Neuronal stem cell (in vitro differentiated cells): ENCODE data around the gene HDAC7.

Experiments
- DNase-seq: peaks from one replicate; pipeline ENCODE4 v3.0.0-alpha.2; 2013; ENCODE audit warnings: low spot score
- H2AFZ ChIP-seq: one replicate; pipeline ENCODE4 v1.6.1; 2013; ENCODE audit warnings: mild to moderate bottlenecking, low read length, inconsistent platforms
- H2AK5ac ChIP-seq: 2 replicates; pipeline ENCODE4 v1.6.1; 2013; ENCODE audit warnings: low read depth, mild to moderate bottlenecking, inconsistent platforms, low read length, moderate library complexity, mixed read lengths
- H2BK120ac ChIP-seq: 2 replicates; pipeline ENCODE4 v1.6.1; 2013; ENCODE audit warnings: low read depth, mild to moderate bottlenecking, inconsistent platforms, low read length, moderate library complexity, mixed read lengths
- H2BK12ac ChIP-seq: one replicate; pipeline ENCODE4 v1.6.1; 2013; ENCODE audit warnings: low read length, inconsistent platforms
- H2BK15ac ChIP-seq: 2 replicates; pipeline ENCODE4 v1.6.1; 2013; ENCODE audit warnings: mild to moderate bottlenecking, low read length, inconsistent platforms, mixed read lengths
- H2BK5ac ChIP-seq: one replicate; pipeline ENCODE4 v1.6.1; 2013; ENCODE audit warnings: inconsistent platforms, mild to moderate bottlenecking, low read length, moderate library complexity
- H3K14ac ChIP-seq: one replicate; pipeline ENCODE4 v1.6.1; 2013; ENCODE audit warnings: low read length, inconsistent platforms
- H3K18ac ChIP-seq: 2 replicates; pipeline ENCODE4 v1.6.1; 2013; ENCODE audit warnings: low read length, inconsistent platforms
- H3K23ac ChIP-seq: 2 replicates; pipeline ENCODE4 v1.6.1; 2013; ENCODE audit warnings: low read depth, mild to moderate bottlenecking, mixed read lengths, low read length, inconsistent platforms; ENCODE audit not compliant: poor library complexity
- H3K27ac ChIP-seq: replicated peaks from 3 replicates; pipeline ENCODE4 v1.5.1; 2013; ENCODE audit warnings: low read length, inconsistent platforms
- H3K27me3 ChIP-seq, 3 experiments: 2 replicates each; pipeline ENCODE4 v1.6.1; 2013; ENCODE audit warnings: low read length in 3 of 3, mild to moderate bottlenecking in 2 of 3, inconsistent platforms in 1 of 3, low read depth in 1 of 3, mixed read lengths in 1 of 3, moderate library complexity in 1 of 3; ENCODE audit not compliant: control insufficient read depth in 3 of 3, insufficient read depth in 3 of 3
- H3K36me3 ChIP-seq, 2 donors: replicated peaks in 1 of 2; 2 replicates each; pipeline ENCODE4 v1.6.1; 2013; ENCODE audit warnings: low read length in 2 of 2; ENCODE audit not compliant: control insufficient read depth in 2 of 2, insufficient read depth in 2 of 2
- H3K4ac ChIP-seq: 2 replicates; pipeline ENCODE4 v1.6.1; 2013; ENCODE audit warnings: inconsistent platforms, mild to moderate bottlenecking, low read length, moderate library complexity
- H3K4me1 ChIP-seq, 2 donors: 1 replicate in 1 of 2; 2 replicates in 1 of 2; pipeline ENCODE4 v1.6.1; 2013; ENCODE audit warnings: low read length in 2 of 2, low read depth in 1 of 2; ENCODE audit not compliant: control insufficient read depth in 2 of 2, insufficient read depth in 1 of 2
- H3K4me2 ChIP-seq: one replicate; pipeline ENCODE4 v1.6.1; 2013; ENCODE audit warnings: mild to moderate bottlenecking, low read length, inconsistent platforms; ENCODE audit not compliant: insufficient read depth, poor library complexity, severe bottlenecking
- H3K4me3 ChIP-seq, 2 donors: 2 replicates each; pipeline ENCODE4 v1.5.1; 2013; ENCODE audit warnings: low read length in 2 of 2, mild to moderate bottlenecking in 2 of 2, inconsistent platforms in 1 of 2, moderate library complexity in 1 of 2
- H3K79me1 ChIP-seq: one replicate; pipeline ENCODE4 v1.6.1; 2013; ENCODE audit warnings: low read depth, mild to moderate bottlenecking, inconsistent platforms, low read length, moderate library complexity
- H3K9ac ChIP-seq: one replicate; pipeline ENCODE4 v1.6.1; 2013; ENCODE audit warnings: mild to moderate bottlenecking, low read depth, low read length, inconsistent platforms; ENCODE audit not compliant: poor library complexity
- H3K9me3 ChIP-seq, 2 donors: replicated peaks in 1 of 2; 2 replicates each; pipeline versions ENCODE3 to v1.6.1; 2013; ENCODE audit warnings: low read length in 2 of 2, mild to moderate bottlenecking in 2 of 2, inconsistent platforms in 1 of 2, low read depth in 1 of 2, mixed read lengths in 1 of 2, moderate library complexity in 1 of 2; ENCODE audit not compliant: control insufficient read depth in 2 of 2, insufficient read depth in 1 of 2
- H4K8ac ChIP-seq: one replicate; pipeline ENCODE4 v1.6.1; 2013; ENCODE audit warnings: low read depth, mild to moderate bottlenecking, inconsistent platforms, low read length, moderate library complexity
- H4K91ac ChIP-seq: one replicate; pipeline ENCODE4 v1.6.1; 2013; ENCODE audit warnings: low read length, low read depth, mild to moderate bottlenecking, inconsistent platforms; ENCODE audit not compliant: poor library complexity
- WGBS, 2 donors: extraction: QIAGEN DNeasy Blood & Tissue Kit; methylation state at CpG; one replicate each; pipeline ENCODE4 v1.1.7; 2013; ENCODE audit warnings: missing lambda C conversion rate in 2 of 2, mixed read lengths in 1 of 2; ENCODE audit not compliant: insufficient read length in 2 of 2, insufficient replicate concordance in 1 of 2; ENCODE audit errors: extremely low coverage in 2 of 2; 5-methylcytosine and 5-hydroxymethylcytosine counted together

Gene HDAC7

DNA sequence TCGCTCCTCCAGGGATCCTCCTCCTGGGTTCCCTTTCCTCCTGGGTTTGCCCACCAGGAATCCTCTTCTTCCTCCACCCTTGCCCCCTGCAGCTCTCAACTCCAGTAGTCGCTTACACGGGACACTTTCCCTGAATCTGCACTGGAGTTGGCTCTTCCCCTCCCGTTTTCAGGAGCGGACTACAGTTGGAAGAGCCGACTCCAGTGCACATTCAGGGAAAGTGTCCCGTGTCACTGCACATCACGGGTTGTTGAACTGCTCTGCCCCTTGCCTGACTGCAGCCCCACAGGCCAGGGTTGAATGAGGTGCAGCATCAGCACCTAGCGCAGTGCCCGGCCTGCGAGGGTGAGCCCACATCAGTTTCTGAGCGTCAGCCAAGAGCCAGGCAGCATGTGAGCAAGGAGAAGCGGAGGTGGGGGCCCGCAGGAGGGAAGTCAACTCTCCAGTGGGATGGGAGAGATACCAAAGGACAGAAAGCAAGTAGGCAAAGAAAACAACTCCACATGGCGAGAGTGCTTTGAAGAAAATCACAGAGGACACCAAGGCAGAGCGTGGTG, 74.1 kb downstream of the HDAC7 start:
- Histone ChIP-seq H3K79me1 (no peaks in the 10 kb centered on the region), H2AK5ac (no peak overlapping the region), H2BK120ac (no peak overlapping the region), H3K14ac (no peak overlapping the region), H2BK15ac (peak overlapping the region; percentile 25), H3K9ac (no peak overlapping the region), H3K4me2 (no peak overlapping the region), H3K4ac (no peak overlapping the region), H3K9me3 (no peaks in the 10 kb centered on the region), H2BK12ac (no peak overlapping the region), H3K4me3 (no peak overlapping the region), H3K23ac (no peak overlapping the region), H3K27me3 (no peaks in the 10 kb centered on the region), H2BK5ac (no peak overlapping the region), H4K8ac (no peak overlapping the region), H4K91ac (no peak overlapping the region), H3K4me1 (peaks cover 0 to 17% of the 10 kb centered on the region in 2 donors), H2AFZ (peak overlapping the region; percentile 25), H3K36me3 (no peaks in the 10 kb centered on the region), H3K27ac (no peak overlapping the region), H3K18ac (peak overlapping the region; percentile 67)
- no CpG with 5 or more reads among the region's 16 CpGs for WGBS, 2 donors
- DNase-seq: no peak

DNA sequence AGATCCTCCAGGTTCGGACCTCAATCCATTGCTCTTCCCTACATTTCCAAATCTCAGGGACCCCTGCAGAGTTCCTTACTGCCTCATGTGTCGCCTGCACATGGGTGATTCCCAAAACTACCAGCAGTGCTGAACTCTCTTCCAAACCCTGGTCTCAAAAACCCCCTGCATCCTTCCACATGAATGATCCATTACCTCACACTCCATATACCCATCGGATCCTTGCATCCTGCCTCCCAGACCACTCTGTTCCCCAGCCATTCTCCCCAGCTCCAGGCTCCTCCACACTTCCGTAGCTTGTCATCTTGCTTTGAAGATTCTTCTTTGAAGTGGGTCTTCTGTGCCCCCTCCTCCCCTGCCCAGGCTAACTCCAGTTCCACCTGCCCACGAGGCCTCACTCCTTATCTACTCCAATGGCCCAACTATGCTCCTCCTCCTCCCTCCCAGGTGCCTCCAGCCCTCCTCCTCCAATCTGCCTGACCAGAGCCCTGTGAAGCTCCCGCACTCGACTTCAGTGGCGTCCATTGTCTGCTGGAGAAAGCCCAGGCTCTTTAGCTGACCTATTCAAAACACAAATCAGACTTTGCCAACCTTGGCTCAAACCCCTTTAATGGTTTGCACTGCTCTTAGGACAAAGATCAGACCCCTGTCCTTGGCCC, 74.8 kb downstream of the HDAC7 start:
- peak overlapping the region; percentile 25 for H2AFZ ChIP-seq
- H2BK12ac ChIP-seq: no peak overlapping the region
- no peak overlapping the region for H3K27ac ChIP-seq
- H3K4me1 ChIP-seq: peaks cover 1 to 17% of the 10 kb centered on the region in 2 donors
- no peak overlapping the region for H3K14ac ChIP-seq
- no peak overlapping the region for H2BK15ac ChIP-seq
- H3K18ac ChIP-seq: peak overlapping the region; percentile 67
- WGBS, 2 donors: no CpG with 5 or more reads among the region's 8 CpGs
- no peak overlapping the region for H3K4me3 ChIP-seq
- DNase-seq: no peak
- H3K4me2 ChIP-seq: no peak overlapping the region
- no peak overlapping the region for H2AK5ac ChIP-seq
- no peak overlapping the region for H4K8ac ChIP-seq
- no peak overlapping the region for H2BK5ac ChIP-seq
- H2BK120ac ChIP-seq: no peak overlapping the region
- no peaks in the 10 kb centered on the region for H3K79me1 ChIP-seq
- no peak overlapping the region for H3K9ac ChIP-seq
- no peaks in the 10 kb centered on the region for H3K27me3 ChIP-seq
- H3K4ac ChIP-seq: no peak overlapping the region
- H3K9me3 ChIP-seq: no peaks in the 10 kb centered on the region
- H3K36me3 ChIP-seq: no peaks in the 10 kb centered on the region
- no peak overlapping the region for H4K91ac ChIP-seq
- no peak overlapping the region for H3K23ac ChIP-seq

DNA sequence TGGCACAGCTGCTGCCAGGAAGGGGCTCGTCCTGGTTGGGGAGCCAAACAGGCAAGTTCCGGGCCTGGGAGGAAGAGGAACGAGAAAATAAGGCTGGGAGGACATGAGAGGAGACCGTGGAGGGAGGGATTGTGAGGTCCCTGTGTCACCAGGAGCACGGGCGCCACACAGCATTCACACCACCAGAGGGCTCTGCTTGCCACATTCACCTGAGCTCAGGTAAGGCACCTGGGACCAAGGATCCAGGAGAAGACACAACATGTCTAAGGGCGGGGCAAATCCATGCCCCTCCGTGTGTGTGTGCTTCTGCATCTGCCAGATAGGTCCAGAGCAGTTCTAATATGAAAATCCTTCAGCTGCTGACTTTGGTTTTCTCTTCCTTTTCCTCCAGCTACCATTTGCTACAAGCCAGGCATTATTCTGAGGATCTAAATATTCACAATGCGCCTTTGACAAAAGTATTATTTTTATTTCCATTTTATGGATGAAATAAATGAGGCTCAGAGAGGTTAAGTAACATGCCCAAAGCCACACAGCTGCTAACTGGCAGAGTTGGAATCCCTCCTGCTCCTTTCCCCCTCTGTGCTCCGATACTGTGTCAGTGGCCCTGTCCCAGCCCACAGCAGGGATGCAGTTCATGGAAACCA, 75.6 kb downstream of the HDAC7 start:
- H2BK5ac ChIP-seq: no peak overlapping the region
- peaks cover 1 to 17% of the 10 kb centered on the region in 2 donors for H3K4me1 ChIP-seq
- peak overlapping the region; percentile 15 for H3K18ac ChIP-seq
- no peak overlapping the region for H2AFZ ChIP-seq
- no peaks in the 10 kb centered on the region for H3K9me3 ChIP-seq
- H3K4me2 ChIP-seq: no peak overlapping the region
- peak overlapping the region; percentile 59 for H3K23ac ChIP-seq
- no peak overlapping the region for H3K4me3 ChIP-seq
- H2BK120ac ChIP-seq: no peak overlapping the region
- DNase-seq: no peak
- H3K79me1 ChIP-seq: no peaks in the 10 kb centered on the region
- H4K8ac ChIP-seq: no peak overlapping the region
- peak overlapping the region; percentile 11 for H2AK5ac ChIP-seq
- no peak overlapping the region for H4K91ac ChIP-seq
- no peak overlapping the region for H3K14ac ChIP-seq
- no peak overlapping the region for H3K27ac ChIP-seq
- no peak overlapping the region for H2BK15ac ChIP-seq
- no peaks in the 10 kb centered on the region for H3K27me3 ChIP-seq
- no peak overlapping the region for H2BK12ac ChIP-seq
- no peak overlapping the region for H3K9ac ChIP-seq
- no peaks in the 10 kb centered on the region for H3K36me3 ChIP-seq
- no CpG with 5 or more reads among the region's 10 CpGs for WGBS, 2 donors
- no peak overlapping the region for H3K4ac ChIP-seq

DNA sequence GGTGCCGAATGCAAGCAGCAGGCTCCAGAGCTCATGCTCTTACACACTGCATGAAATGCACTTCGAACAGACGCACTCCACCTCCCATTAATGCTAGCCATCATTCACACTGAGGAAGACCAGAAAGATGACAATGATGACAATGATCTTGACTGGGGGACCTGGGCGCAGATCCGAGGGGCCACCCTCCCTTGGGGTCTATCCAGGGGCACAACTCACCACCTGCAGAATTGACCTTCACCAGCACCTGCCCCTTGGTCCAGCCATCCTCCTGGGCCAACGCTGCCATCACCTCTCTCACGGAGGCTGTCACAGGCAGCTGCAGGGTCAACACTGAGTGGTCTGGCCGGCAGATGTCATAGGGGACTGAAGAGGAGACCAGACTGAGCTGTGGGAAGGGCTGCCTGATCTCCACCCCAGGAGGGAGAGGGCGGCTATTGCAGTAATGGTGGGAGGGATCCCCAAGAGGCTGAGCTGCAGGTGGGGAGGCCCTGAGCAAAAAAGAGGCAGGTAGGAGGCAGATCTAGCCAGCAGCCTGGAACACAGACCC, 76.3 kb downstream of the HDAC7 start:
- Histone ChIP-seq H3K18ac (no peak overlapping the region), H3K79me1 (no peaks in the 10 kb centered on the region), H2AK5ac (no peak overlapping the region), H3K36me3 (no peaks in the 10 kb centered on the region), H3K9ac (no peak overlapping the region), H2BK15ac (no peak overlapping the region), H2AFZ (no peak overlapping the region), H3K27me3 (no peaks in the 10 kb centered on the region), H2BK12ac (no peak overlapping the region), H3K23ac (no peak overlapping the region), H3K14ac (peak overlapping the region; percentile 56), H4K8ac (no peak overlapping the region), H4K91ac (no peak overlapping the region), H3K27ac (no peak overlapping the region), H3K4ac (no peak overlapping the region), H2BK120ac (no peak overlapping the region), H3K4me2 (no peak overlapping the region), H2BK5ac (no peak overlapping the region), H3K4me1 (peaks cover 1 to 17% of the 10 kb centered on the region in 2 donors), H3K4me3 (no peak overlapping the region), H3K9me3 (no peaks in the 10 kb centered on the region)
- no CpG with 5 or more reads among the region's 9 CpGs for WGBS, 2 donors
- no peak for DNase-seq
